HepG2 (cell line): ENCODE results near the gene MEX3D. TPM values are rescaled to one million over a fixed set of nuclear protein-coding genes. Genes with fewer than 3 reads are reported as not detected.

Experiments
- ATAD3A ChIP-seq: sonication (generic); formaldehyde crosslinking; IDR thresholded peaks from 2 replicates; pipeline ENCODE4 v1.4.0; 2020; ENCODE audit warnings: missing genetic modification reagents
- CSRNP2 ChIP-seq: sonication (generic); formaldehyde crosslinking; conservative IDR thresholded peaks from 2 replicates; pipeline ENCODE4 v1.8.0; 2022; ENCODE audit warnings: low read depth, missing genetic modification reagents
- GATAD2A ChIP-seq: IDR thresholded peaks from 2 replicates; pipeline ENCODE4 v1.6.1; 2016
- GMEB2 ChIP-seq: IDR thresholded peaks from 2 replicates; pipeline ENCODE4 v1.6.1; 2016; ENCODE audit warnings: missing biosample characterization, missing genetic modification reagents, low read depth
- KDM5B ChIP-seq: sonication (generic); formaldehyde crosslinking; IDR thresholded peaks from 2 replicates; pipeline ENCODE4 v1.4.0; 2020; ENCODE audit warnings: missing genetic modification reagents, mild to moderate bottlenecking, borderline replicate concordance
- MIER3 ChIP-seq: IDR thresholded peaks from 2 replicates; pipeline ENCODE4 v1.6.1; 2016; ENCODE audit warnings: missing compliant biosample characterization, borderline replicate concordance
- NFE2L1 ChIP-seq: sonication (generic); formaldehyde crosslinking; IDR thresholded peaks from 2 replicates; pipeline ENCODE4 v1.4.0; 2020; ENCODE audit warnings: missing genetic modification reagents, mild to moderate bottlenecking, borderline replicate concordance
- SOX6 ChIP-seq, 2 experiments: fragments of 450-650 bp in 1 of 2; sonication (generic) in 1 of 2; formaldehyde crosslinking in 1 of 2; IDR thresholded peaks; 2 replicates each; pipeline versions ENCODE4 v1.4.0 to v1.6.1; 2017 to 2020; ENCODE audit warnings: antibody characterized with exemption in 1 of 2, mild to moderate bottlenecking in 1 of 2, missing genetic modification reagents in 1 of 2
- ZC3H4 ChIP-seq: sonication (generic); formaldehyde crosslinking; IDR thresholded peaks from 2 replicates; pipeline ENCODE4 v1.4.0; 2020; ENCODE audit warnings: missing genetic modification reagents, borderline replicate concordance
- ZNF572 ChIP-seq: sonication (generic); formaldehyde crosslinking; IDR thresholded peaks from 2 replicates; pipeline ENCODE4 v1.5.1; 2020; ENCODE audit warnings: mild to moderate bottlenecking, missing genetic modification reagents
- ZNF589 ChIP-seq: sonication (generic); formaldehyde crosslinking; conservative IDR thresholded peaks from 2 replicates; pipeline ENCODE4 v1.8.0; 2022; ENCODE audit warnings: mild to moderate bottlenecking, moderate library complexity, missing genetic modification reagents
- ZNF660 ChIP-seq: sonication (generic); formaldehyde crosslinking; IDR thresholded peaks from 2 replicates; pipeline ENCODE4 v1.5.1; 2020; ENCODE audit warnings: mild to moderate bottlenecking, low read depth, missing genetic modification reagents, borderline replicate concordance
- ZNF749 ChIP-seq: sonication (generic); formaldehyde crosslinking; IDR thresholded peaks from 2 replicates; pipeline ENCODE4 v1.8.0; 2022; ENCODE audit warnings: mild to moderate bottlenecking, missing genetic modification reagents, moderate library complexity, borderline replicate concordance
- polyA plus RNA-seq, 8 experiments: library from polyadenylated mRNA; depleted of rRNA in 3 of 8; stranded (reverse) in 7 of 8; unstranded in 1 of 8; fragments of >200 nt; fragmentation: Illumina TruSeq in 4 of 8; extraction: Trizol in 4 of 8; gene quantifications; 2 replicates each; pipeline versions ENCODE4 v1.2.1 to v1.2.3, GENCODE V29; 2011 to 2016; ENCODE audit warnings: low read depth in 4 of 8, missing spikeins in 1 of 8, mixed read lengths in 1 of 8; ENCODE audit not compliant: insufficient read depth in 1 of 8
- total RNA-seq, 5 experiments: library from RNA; depleted of rRNA; stranded (reverse); fragments of >200 nt; fragmentation: Illumina TruSeq; extraction: Trizol; gene quantifications; 2 replicates each; pipeline ENCODE4 v1.2.3, GENCODE V29; 2016; ENCODE audit warnings: low read depth in 1 of 5
- TF ChIP-seq, protein P1 (sequence below): sonication (generic); formaldehyde crosslinking; IDR thresholded peaks from 2 replicates; pipeline ENCODE4 v1.5.1; 2020; ENCODE audit warnings: missing genetic modification reagents, mild to moderate bottlenecking, borderline replicate concordance
- TF ChIP-seq, protein P2 (sequence below): sonication (generic); formaldehyde crosslinking; IDR thresholded peaks from 2 replicates; pipeline ENCODE4 v1.5.0; 2020; ENCODE audit warnings: mild to moderate bottlenecking, missing genetic modification reagents
- TF ChIP-seq, protein P3 (sequence below): sonication (generic); formaldehyde crosslinking; IDR thresholded peaks from 2 replicates; pipeline ENCODE4 v1.8.1; 2023; ENCODE audit warnings: mild to moderate bottlenecking, moderate library complexity, missing genetic modification reagents
- TF ChIP-seq, protein P4 (sequence below): sonication (generic); formaldehyde crosslinking; IDR thresholded peaks from 2 replicates; pipeline ENCODE4 v1.5.1; 2020; ENCODE audit warnings: mild to moderate bottlenecking, missing genetic modification reagents

MEX3D gene
- total and polyA plus RNA-seq, 2 of the 13 experiments (the other 11 are each of a cell fraction or from before 2014, with no cell fraction given) = 3.6 to 17.1 TPM

- TF ChIP-seq CSRNP2 (no peak), ATAD3A (CRISPR knock-in tag) (no peak), NFE2L1 (no peak), SOX6 (IDR thresholded peaks at IDR 0.05) (no peak), SOX6 (CRISPR knock-in tag; IDR thresholded peaks at IDR 0.05) (no peak), GATAD2A (CRISPR knock-in tag) (0 out of 2 replicates have a peak, but pooled peaks have one; percentile 6), ZNF749 (no peak), ZNF660 (no peak), ZNF572 (CRISPR knock-in tag) (no peak), ZC3H4 (0 out of 2 replicates have a peak, but pooled peaks have one; percentile 4), MIER3 (CRISPR knock-in tag) (no peak), GMEB2 (CRISPR knock-in tag) (0 out of 2 replicates have a peak, but pooled peaks have one; percentile 24), KDM5B (no peak), ZNF589 (peak; percentile 33)
- TF ChIP-seq, protein P1, sequence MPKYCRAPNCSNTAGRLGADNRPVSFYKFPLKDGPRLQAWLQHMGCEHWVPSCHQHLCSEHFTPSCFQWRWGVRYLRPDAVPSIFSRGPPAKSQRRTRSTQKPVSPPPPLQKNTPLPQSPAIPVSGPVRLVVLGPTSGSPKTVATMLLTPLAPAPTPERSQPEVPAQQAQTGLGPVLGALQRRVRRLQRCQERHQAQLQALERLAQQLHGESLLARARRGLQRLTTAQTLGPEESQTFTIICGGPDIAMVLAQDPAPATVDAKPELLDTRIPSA = no peak
- TF ChIP-seq, protein P2, sequence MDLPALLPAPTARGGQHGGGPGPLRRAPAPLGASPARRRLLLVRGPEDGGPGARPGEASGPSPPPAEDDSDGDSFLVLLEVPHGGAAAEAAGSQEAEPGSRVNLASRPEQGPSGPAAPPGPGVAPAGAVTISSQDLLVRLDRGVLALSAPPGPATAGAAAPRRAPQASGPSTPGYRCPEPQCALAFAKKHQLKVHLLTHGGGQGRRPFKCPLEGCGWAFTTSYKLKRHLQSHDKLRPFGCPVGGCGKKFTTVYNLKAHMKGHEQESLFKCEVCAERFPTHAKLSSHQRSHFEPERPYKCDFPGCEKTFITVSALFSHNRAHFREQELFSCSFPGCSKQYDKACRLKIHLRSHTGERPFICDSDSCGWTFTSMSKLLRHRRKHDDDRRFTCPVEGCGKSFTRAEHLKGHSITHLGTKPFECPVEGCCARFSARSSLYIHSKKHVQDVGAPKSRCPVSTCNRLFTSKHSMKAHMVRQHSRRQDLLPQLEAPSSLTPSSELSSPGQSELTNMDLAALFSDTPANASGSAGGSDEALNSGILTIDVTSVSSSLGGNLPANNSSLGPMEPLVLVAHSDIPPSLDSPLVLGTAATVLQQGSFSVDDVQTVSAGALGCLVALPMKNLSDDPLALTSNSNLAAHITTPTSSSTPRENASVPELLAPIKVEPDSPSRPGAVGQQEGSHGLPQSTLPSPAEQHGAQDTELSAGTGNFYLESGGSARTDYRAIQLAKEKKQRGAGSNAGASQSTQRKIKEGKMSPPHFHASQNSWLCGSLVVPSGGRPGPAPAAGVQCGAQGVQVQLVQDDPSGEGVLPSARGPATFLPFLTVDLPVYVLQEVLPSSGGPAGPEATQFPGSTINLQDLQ (CRISPR knock-in tag) = no peak
- TF ChIP-seq, protein P3, sequence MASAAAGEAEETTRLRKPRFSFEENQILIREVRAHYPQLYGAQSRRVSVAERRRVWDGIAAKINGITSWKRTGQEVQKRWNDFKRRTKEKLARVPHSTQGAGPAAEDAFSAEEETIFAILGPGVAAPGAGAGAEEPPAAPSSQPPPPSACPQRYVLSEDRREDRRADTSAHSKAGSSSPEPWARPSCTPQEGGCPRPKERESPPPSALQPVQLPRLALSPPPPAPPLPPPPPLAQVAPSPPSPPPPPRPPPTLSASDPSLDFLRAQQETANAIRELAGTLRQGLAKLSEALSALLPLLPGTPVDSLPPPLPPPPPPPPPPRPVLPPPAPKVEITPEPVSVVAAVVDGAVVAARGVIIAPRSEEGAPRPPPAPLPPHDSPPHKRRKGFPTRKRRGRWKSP (CRISPR knock-in tag) = no peak
- TF ChIP-seq, protein P4, sequence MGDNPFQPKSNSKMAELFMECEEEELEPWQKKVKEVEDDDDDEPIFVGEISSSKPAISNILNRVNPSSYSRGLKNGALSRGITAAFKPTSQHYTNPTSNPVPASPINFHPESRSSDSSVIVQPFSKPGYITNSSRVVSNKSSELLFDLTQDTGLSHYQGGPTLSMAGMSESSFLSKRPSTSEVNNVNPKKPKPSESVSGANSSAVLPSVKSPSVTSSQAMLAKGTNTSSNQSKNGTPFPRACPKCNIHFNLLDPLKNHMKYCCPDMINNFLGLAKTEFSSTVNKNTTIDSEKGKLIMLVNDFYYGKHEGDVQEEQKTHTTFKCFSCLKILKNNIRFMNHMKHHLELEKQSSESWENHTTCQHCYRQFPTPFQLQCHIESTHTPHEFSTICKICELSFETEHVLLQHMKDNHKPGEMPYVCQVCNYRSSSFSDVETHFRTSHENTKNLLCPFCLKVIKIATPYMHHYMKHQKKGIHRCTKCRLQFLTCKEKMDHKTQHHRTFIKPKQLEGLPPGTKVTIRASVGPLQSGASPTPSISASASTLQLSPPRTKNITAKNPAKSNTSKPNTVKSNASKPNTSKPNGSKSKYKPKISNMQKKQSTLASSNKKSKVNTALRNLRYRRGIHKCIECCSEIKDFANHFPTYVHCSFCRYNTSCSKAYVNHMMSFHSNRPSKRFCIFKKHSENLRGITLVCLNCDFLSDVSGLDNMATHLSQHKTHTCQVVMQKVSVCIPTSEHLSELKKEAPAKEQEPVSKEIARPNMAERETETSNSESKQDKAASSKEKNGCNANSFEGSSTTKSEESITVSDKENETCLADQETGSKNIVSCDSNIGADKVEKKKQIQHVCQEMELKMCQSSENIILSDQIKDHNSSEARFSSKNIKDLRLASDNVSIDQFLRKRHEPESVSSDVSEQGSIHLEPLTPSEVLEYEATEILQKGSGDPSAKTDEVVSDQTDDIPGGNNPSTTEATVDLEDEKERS (CRISPR knock-in tag) = no peak
Measured at GRCh38 chr19:1606138-1606651, 38.1 kb upstream of the MEX3D start (continued).
